ENCODE data around the gene MITD1.
"Not testable (repeated sequence)": the region's sequence is repeated elsewhere in the genome, so short reads cannot be mapped to it uniquely, and the experiment has no call there.

Gene MITD1

GRCh38 chr2:99180755-99181623, at the start of gene MITD1, which contains the start of gene MRPL30:
TSS of gene MITD1 (minus strand) at chr2:99181058. CDS start at chr2:99180981, 77 bp downstream.
TSS of gene MRPL30 (plus strand) at chr2:99181184. CDS start at chr2:99186204, 5,020 bp downstream.
- DNase-seq: peak; percentile 92

GRCh38 chr2:99217929-99218501, 37.2 kb upstream of the MITD1 start:
- DNase-seq: no peak

GRCh38 chr2:99216096-99216495, 35.2 kb upstream of the MITD1 start:
- DNase-seq: no peak

- DNase-seq: no peak
Observed at GRCh38 chr2:99205491-99205890, 24.6 kb upstream of the MITD1 start.

GRCh38 chr2:99201959-99202678, 21.3 kb upstream of the MITD1 start:
- DNase-seq: no peak

- DNase-seq: no peak
Observed at GRCh38 chr2:99200076-99200800, 19.4 kb upstream of the MITD1 start.

- DNase-seq: no peak
Observed at GRCh38 chr2:99198103-99198841, 17.4 kb upstream of the MITD1 start.

- DNase-seq: not testable (repeated sequence)
Observed at GRCh38 chr2:99192364-99192763, 11.5 kb upstream of the MITD1 start.

GRCh38 chr2:99190548-99190947, 9.7 kb upstream of the MITD1 start:
- DNase-seq: no peak

- no peak for DNase-seq
Observed at GRCh38 chr2:99188357-99188756, 7.5 kb upstream of the MITD1 start.

- DNase-seq: no peak
Observed at GRCh38 chr2:99187011-99187410, 6.2 kb upstream of the MITD1 start.

GRCh38 chr2:99184811-99185210, 4.0 kb upstream of the MITD1 start:
- no peak for DNase-seq

- DNase-seq: no peak
Observed at GRCh38 chr2:99183025-99183424, 2.2 kb upstream of the MITD1 start.

GRCh38 chr2:99181624-99182000, 754 bp upstream of the MITD1 start:
- no peak for DNase-seq

GRCh38 chr2:99171377-99172140, 9.3 kb downstream of the MITD1 start:
- DNase-seq: no peak

- no peak for DNase-seq
Observed at GRCh38 chr2:99169534-99169933, 11.3 kb downstream of the MITD1 start.

GRCh38 chr2:99166218-99166617, 14.6 kb downstream of the MITD1 start:
- DNase-seq: no peak

GRCh38 chr2:99159594-99159993, 21.3 kb downstream of the MITD1 start:
- no peak for DNase-seq

GRCh38 chr2:99158599-99158998, 22.3 kb downstream of the MITD1 start:
- no peak for DNase-seq

- DNase-seq: no peak
Observed at GRCh38 chr2:99156891-99157290, 24.0 kb downstream of the MITD1 start.

All from DMS79 (cell line).